A673 (cell line): ENCODE results near the gene CHIC2. TPM values are rescaled to one million over a fixed set of nuclear protein-coding genes. Genes with fewer than 3 reads are reported as not detected.

ENCODE experiments used
- BruUV-seq: library from RNA; stranded (reverse); fragments of 400-500 nt; replicated peaks from 2 replicates; lab custom pipeline; 2021; lab: Mats Ljungman, UMichigan
- CTCF ChIA-PET: fragments of 300-600 bp; sonication (Branson Sonifier 250); formaldehyde crosslinking; loops from one replicate; lab custom pipeline; 2022; ENCODE audit warnings: antibody characterized with exemption; lab: Charles Lee
- POLR2A ChIA-PET: fragments of 300-600 bp; sonication (Branson Sonifier 250); formaldehyde crosslinking; loops from one replicate; lab custom pipeline; 2022; ENCODE audit warnings: antibody characterized with exemption; ENCODE audit not compliant: low non-redundant PET; lab: Charles Lee
- DNase-seq: peaks from one replicate; pipeline ENCODE4 v3.0.0-alpha.2; 2015; ENCODE audit warnings: low spot score
- H3K27ac ChIP-seq: fragments of 200-600 bp; sonication (generic); 2 replicates; pipeline ENCODE4 v1.5.1; 2016; ENCODE audit warnings: mixed run types, low read depth, mild to moderate bottlenecking, mixed read lengths, antibody characterized with exemption, low read length; ENCODE audit not compliant: poor library complexity, severe bottlenecking
- H3K27me3 ChIP-seq: fragments of 200-600 bp; sonication (generic); replicated peaks from 2 replicates; pipeline ENCODE4 v1.6.1; 2017; ENCODE audit warnings: mixed run types, low read depth, mild to moderate bottlenecking, mixed read lengths, antibody characterized with exemption, low read length; ENCODE audit not compliant: insufficient read depth, poor library complexity
- H3K36me3 ChIP-seq: fragments of 200-600 bp; sonication (generic); 2 replicates; pipeline ENCODE4 v1.6.1; 2016; ENCODE audit warnings: mixed run types, mild to moderate bottlenecking, mixed read lengths, antibody characterized with exemption, low read length; ENCODE audit not compliant: insufficient read depth, poor library complexity, severe bottlenecking
- H3K4me1 ChIP-seq: fragments of 200-600 bp; sonication (generic); 2 replicates; pipeline ENCODE4 v1.6.1; 2017; ENCODE audit warnings: mixed run types, mild to moderate bottlenecking, mixed read lengths, antibody characterized with exemption, low read length; ENCODE audit not compliant: insufficient read depth, poor library complexity, severe bottlenecking
- H3K4me3 ChIP-seq: fragments of 200-600 bp; sonication (generic); 2 replicates; pipeline ENCODE4 v1.5.1; 2016; ENCODE audit warnings: low read depth, mixed run types, mild to moderate bottlenecking, mixed read lengths, low read length; ENCODE audit not compliant: poor library complexity, severe bottlenecking
- H3K9me3 ChIP-seq: fragments of 200-600 bp; sonication (generic); 2 replicates; pipeline ENCODE4 v1.6.1; 2016; ENCODE audit warnings: mixed run types, low read depth, mild to moderate bottlenecking, mixed read lengths, antibody characterized with exemption, low read length; ENCODE audit not compliant: poor library complexity, severe bottlenecking
- CTCF ChIP-seq: fragments of 300-800, 200-600 bp; sonication (generic); conservative IDR thresholded peaks from 2 replicates; pipeline ENCODE4 v1.5.1; 2017; ENCODE audit warnings: low read depth, mild to moderate bottlenecking, antibody characterized with exemption, low read length, moderate library complexity, mixed read lengths
- EZH2 ChIP-seq: fragments of 200-600 bp; sonication (generic); IDR thresholded peaks from 2 replicates; pipeline ENCODE4 v1.6.1; 2017; ENCODE audit warnings: borderline replicate concordance, low read depth, mild to moderate bottlenecking, mixed read lengths, antibody characterized with exemption, low read length; ENCODE audit not compliant: poor library complexity, severe bottlenecking
- intact Hi-C: fragments of 100-400 bp; cut with micrococcal nuclease; formaldehyde crosslinking; loops from one replicate; pipeline ENCODE4 v1.10.0; 2022; ENCODE audit not compliant: unreplicated experiment
- total RNA-seq: library from RNA; stranded (reverse); gene quantifications from 2 replicates; pipeline ENCODE4 v1.2.3, GENCODE V29; 2021

CHIC2 gene
- total RNA-seq, 1 experiment from 2014 or later = 8.1 TPM

GRCh38 chr4:53967986-53968385 is 96.4 kb downstream of the CHIC2 start:
- CTCF ChIA-PET = no interaction called here
- BruUV-seq = no TSS peak
- intact Hi-C loops = no loop called here

GRCh38 chr4:53963781-53964180 is 100.6 kb downstream of the CHIC2 start:
- H3K27ac ChIP-seq = no peak overlapping the region
- CTCF ChIA-PET = no interaction called here
- no peaks in the 10 kb centered on the region for H3K36me3 ChIP-seq
- no peak overlapping the region for H3K4me3 ChIP-seq
- intact Hi-C loops = no loop called here
- TF ChIP-seq EZH2 (no peak), CTCF (no peak)
- POLR2A ChIA-PET = no interaction called here
- peak; percentile 7 for DNase-seq
- peaks cover 34% of the 10 kb centered on the region for H3K27me3 ChIP-seq
- peaks cover 4% of the 10 kb centered on the region for H3K4me1 ChIP-seq
- BruUV-seq = no TSS peak
- H3K9me3 ChIP-seq = no peaks in the 10 kb centered on the region

More at GRCh38 chr4:53967986-53968385, 96.4 kb downstream of the CHIC2 start:
- POLR2A ChIA-PET = no interaction called here
- H3K4me3 ChIP-seq = no peak overlapping the region
- H3K27me3 ChIP-seq = peaks cover 30% of the 10 kb centered on the region
- H3K4me1 ChIP-seq = peaks cover 4% of the 10 kb centered on the region
- H3K9me3 ChIP-seq = no peaks in the 10 kb centered on the region
- TF ChIP-seq EZH2 = no peak
- TF ChIP-seq CTCF = no peak
- H3K27ac ChIP-seq = no peak overlapping the region
- no peaks in the 10 kb centered on the region for H3K36me3 ChIP-seq
- DNase-seq = no peak

GRCh38 chr4:53963336-53963735 is 101.1 kb downstream of the CHIC2 start:
- Histone ChIP-seq H3K9me3 (no peaks in the 10 kb centered on the region), H3K27ac (no peak overlapping the region), H3K4me1 (peaks cover 4% of the 10 kb centered on the region), H3K27me3 (peaks cover 34% of the 10 kb centered on the region), H3K4me3 (no peak overlapping the region), H3K36me3 (no peaks in the 10 kb centered on the region)
- ChIA-PET POLR2A (no interaction called here), CTCF (no interaction called here)
- no peak for TF ChIP-seq EZH2
- TF ChIP-seq CTCF = no peak
- intact Hi-C loops = no loop called here
- no peak for DNase-seq
- no TSS peak for BruUV-seq
